Smooth muscle cell of the brain vasculature (primary cell): ENCODE data around the gene CARMIL1.
"Not testable (repeated sequence)": the region's sequence is repeated elsewhere in the genome, so short reads cannot be mapped to it uniquely, and the experiment has no call there.

ENCODE experiments used
- DNase-seq: peaks from one replicate; pipeline ENCODE4 v3.0.0-alpha.2; 2012; ENCODE audit warnings: low read depth, low spot score

Gene CARMIL1

DNA sequence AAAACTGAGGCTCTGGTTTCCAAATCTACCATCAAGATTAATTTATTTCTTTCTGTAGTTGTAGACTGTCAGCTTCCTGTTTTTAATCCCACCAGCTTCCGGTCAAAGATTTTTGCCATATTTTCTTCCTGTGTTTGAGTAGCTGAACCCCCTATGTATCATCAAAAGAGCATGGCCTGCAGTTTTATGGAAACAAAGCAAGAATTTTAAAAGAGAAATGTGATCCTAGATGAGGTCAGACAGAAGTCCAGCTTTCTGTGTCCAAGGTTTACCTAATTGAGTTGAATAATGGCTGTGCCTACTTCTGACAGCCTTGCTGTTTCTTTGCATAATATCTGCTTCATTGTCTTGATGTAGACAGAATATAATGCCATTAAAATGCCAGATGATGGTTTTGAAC is 163.7 kb downstream of the CARMIL1 start:
- no peak for DNase-seq

DNA sequence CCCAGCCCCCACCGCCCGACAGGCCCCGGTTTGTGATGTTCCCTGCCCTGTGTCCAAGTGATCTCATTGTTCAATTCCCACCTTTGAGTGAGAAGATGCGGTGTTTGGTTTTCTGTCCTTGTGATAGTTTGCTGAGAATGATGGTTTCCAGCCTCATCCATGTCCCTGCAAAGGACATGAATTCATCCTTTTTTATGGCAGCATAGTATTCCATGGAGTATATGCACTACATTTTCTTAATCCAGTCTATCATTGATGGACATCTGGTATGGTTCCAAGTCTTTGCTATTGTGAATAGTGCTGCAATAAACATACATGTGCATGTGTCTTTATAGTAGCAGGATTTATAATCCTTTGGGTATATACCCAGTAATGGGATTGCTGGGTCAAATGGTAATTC is 165.3 kb downstream of the CARMIL1 start:
- not testable (repeated sequence) for DNase-seq

- no peak for DNase-seq
Measured at GRCh38 chr6:25446830-25447569, 167.8 kb downstream of the CARMIL1 start.

GRCh38 chr6:25447570-25447929 is 168.4 kb downstream of the CARMIL1 start:
- no peak for DNase-seq

DNA sequence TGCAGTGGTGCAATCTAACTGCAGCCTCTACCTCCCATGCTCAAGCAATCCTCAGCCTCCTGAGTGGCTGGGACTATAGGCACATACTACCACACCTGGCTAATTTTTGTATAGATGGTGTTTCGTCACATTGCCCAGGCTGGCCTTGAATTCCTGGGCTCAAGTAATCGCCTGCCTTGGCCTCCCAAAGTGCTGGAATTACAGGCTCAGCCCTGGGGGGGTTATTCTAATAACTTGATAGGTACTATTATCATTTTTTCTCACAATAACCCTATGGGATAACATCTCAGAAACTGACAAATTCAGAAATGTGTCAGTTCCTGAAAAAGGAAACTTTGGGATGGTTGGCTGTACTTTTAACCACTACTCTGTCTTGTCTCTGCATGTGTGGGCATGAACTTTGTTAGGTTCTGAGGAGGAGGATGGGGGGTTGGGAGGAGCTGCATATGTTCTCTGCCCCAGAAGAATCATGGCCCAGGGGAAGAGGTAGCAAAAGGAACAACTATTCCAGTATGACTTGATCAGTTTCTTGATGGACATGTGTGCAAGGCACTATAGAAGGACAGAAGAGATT is 169.9 kb downstream of the CARMIL1 start:
- DNase-seq = no peak

DNA sequence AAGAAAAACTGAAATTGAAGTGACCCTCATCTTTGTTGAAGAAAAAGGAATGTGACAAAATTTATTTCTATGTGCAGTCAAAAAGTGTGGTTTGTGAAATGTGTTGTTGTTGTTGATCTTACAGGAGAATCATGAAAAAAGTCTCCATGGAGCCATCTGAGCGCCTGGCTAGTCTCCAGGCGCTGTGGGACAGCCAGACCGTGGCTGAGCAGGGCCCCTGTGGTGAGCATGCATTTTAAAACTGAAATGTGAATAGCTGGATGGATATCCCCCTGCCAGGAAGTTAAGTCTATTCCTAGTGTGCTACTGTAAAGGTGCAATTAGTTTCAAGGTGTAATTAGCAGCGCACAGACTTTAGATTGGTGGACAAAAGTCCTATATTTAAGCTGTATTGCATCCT is 170.6 kb downstream of the CARMIL1 start:
- DNase-seq = peak; percentile 26

DNA sequence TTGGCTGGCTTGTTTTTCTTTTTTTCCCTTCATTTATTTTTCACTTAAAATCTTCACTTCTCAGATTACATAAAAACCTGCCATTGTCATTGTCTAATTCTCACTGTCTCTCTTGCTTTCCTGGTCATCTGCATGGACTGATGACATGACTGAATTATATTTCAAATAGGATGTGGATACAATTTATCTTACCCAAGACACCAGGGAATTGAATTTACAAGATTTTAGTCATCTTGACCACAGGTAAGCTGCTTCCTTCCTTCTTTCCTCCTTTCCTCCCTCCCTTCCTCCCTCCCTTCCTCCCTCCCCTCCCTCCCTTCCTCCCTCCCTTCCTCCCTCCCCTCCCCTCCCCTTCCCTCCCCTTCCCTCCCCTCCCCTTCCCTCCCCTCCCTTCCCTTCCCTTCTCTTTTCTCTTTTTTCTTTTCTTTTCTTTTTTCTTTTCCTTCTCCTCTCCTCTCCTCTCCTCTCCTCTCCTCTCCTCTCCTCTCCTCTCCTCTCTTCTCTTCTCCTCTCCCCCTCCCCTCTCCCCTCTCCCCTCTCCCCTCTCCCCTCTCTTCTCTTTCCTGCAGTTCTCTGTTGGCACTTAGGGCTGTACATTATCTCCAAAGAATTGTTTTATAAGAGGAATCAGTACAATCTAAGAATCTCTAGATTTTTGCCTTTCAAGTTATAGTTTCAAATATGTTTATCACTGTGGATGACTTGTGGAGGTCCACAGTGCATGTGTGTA is 171.5 kb downstream of the CARMIL1 start:
- no peak for DNase-seq

DNA sequence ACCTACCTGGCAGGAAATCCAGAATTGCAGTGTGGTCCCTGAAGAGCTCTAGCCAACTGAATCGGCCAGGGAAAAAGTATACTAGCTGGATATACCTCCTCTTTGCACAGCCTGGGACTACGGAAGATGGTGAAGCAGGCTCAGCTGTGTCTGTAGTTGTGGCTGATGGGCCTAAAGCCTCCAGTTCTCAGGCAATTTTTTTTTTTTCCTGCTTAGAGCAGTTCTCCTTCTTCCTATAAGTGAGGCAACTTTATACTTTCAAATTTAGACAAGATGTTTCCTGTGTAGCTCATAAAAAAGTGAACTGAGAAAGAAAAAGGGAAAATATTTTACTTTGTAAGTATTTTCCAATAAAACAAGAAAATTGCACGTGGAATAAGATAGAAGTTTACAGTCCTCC is 172.9 kb downstream of the CARMIL1 start:
- DNase-seq = no peak

GRCh38 chr6:25453288-25453687 is 174.1 kb downstream of the CARMIL1 start:
- DNase-seq = no peak

GRCh38 chr6:25454136-25454535 is 175.0 kb downstream of the CARMIL1 start:
- DNase-seq = no peak

DNA sequence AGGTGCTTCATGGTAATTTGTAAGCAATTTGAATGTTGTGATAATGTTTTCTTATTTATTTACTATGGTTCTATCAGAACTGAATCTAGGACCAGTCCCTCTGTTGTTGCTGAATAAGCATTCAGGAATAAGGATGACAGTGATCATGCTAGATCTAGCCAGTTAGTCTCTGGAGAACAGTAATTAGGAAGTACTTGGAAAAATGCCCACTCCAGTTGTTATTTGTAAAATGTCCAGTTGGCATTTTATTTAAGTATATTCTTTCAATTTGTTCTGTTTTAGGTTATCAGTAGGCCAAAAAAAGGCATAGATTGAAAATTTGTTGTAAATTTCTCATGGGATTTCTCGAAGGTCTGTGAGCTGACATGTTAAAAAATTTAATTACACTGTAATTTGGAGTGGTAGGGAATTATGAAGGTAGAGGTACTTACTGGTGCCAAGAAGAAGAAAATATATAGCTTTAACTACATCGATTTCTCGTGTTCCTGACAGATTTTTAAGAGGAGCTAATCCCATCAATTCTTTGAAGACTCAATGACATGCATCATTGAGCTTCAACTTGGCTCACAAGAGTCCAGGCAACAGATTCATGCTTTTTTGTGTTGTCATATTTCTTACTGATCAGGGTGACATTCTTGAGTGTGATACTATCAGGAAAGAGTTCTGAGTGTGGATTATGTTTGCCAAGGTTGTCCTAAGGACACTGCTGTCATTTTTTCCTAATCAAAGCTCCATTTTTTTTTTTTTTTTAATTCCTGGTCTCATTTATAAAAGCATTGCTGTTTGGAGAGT is 177.3 kb downstream of the CARMIL1 start:
- no peak for DNase-seq

DNA sequence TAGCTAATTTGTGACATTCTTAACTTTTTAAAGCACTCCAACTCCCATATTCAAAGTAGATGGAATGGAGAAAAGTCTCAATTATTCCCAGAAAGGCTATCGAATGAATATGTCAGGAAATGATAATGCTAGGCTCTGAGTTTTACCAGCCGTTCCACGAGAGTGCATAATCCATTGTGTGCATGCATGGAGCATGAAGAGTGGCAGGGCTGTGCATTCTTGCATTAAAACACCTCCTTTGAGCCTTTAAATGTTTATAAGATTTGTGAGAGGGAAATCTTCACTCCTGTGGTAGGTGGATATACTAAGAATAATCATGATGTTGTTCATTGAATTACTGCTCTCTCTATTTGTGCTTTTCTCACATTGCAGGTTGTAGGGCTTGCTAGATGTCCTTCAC is 178.3 kb downstream of the CARMIL1 start:
- no peak for DNase-seq

DNA sequence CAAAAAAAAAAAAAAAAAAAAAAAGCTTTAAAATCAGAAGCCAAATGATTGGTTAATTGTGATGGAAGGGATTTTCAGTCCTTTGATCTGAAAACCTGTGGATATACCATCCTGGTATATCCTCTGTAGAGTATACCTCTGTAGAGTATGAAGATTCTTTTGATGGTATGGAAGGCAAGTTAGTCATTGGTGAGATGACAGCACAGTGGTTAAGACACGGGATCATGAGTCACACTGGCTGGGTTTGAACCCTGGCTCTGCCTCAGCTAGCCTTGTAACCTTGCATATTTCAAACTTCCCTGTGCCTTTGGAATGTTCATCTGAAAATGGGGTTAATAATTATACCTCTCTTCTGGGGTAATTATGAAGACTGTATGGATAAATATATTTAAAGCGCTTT is 179.3 kb downstream of the CARMIL1 start:
- no peak for DNase-seq

GRCh38 chr6:25462235-25462897 is 183.2 kb downstream of the CARMIL1 start:
- DNase-seq = no peak

DNA sequence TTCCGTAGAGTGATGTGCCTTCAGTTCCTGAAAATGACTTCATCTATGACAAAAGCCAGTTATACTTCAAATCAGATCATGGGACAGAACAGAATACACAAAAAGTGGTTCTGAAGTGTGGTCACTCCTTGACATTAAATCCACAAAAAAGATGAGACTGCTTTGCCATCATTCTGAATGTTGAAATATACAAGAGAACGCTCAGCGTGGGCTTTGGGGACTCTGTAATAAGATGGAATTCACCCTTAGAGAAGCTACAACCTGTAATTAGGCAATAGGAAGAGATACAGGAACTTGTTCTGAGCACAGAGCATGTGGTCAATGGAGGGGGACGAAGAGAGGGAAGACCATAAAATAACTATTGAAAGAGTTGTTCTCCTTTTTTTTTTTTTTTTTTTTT is 184.3 kb downstream of the CARMIL1 start:
- no peak for DNase-seq

GRCh38 chr6:25464225-25464624 is 185.1 kb downstream of the CARMIL1 start:
- no peak for DNase-seq

- no peak for DNase-seq
Measured at GRCh38 chr6:25465941-25466340, 186.8 kb downstream of the CARMIL1 start.

- DNase-seq = no peak
Measured at GRCh38 chr6:25468881-25469280, 189.7 kb downstream of the CARMIL1 start.

DNA sequence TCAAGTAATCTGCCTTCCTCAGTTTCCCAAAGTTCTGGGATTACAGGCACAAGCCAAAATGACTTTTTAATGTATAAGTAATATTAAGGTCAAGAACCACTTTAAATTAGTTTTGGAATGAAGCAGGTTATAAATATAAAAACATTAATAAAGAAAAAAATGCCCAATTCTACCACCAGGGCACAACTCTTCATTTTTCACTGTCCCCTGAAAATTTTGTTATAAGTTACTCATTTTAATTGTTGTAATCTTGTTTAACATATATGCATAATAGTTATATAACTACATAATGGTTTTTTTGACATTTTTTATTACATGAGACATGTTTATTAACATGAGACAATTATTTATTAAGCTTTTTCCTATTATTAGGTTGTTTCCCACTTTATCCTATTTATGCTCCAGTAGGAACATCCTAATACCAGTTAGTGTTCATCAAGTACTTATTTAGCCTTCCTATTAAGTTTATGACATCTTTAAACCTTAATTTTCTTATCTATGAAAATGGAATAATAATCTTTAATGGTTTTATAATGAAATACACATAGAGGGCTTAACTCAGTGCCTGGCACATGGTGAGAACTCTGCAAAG is 190.7 kb downstream of the CARMIL1 start:
- no peak for DNase-seq

GRCh38 chr6:25472306-25472705 is 193.1 kb downstream of the CARMIL1 start:
- DNase-seq = no peak

DNA sequence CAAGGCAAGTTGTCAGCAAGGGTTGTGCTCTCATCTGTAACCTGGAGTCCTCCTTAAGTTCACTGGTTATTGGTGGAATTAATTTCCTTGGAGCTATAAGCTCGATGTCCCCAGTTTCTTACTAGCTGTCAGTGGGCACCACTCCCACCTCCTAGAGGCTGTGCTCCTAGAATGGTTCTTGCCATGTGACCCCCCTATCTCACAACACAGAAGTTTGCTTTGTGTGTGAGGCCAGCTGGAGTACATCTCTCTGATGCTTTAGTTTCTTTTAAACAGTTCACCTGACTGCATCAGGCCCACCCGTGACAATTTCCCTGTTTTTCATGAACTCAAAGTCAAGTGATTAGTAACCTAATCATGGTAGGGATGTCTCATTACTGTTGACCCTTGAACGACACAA is 193.7 kb downstream of the CARMIL1 start:
- DNase-seq = no peak
